HG03045 (cell line): ENCODE measurements around the gene ESRRG.
"Not testable (repeated sequence)": the region's sequence is repeated elsewhere in the genome, so short reads cannot be mapped to it uniquely, and the experiment has no call there.

ENCODE experiments used
- ATAC-seq: cut with Tn5 transposase; IDR thresholded peaks from one replicate; pipeline ENCODE4 v1.9.1; 2021; ENCODE audit warnings: mild to moderate bottlenecking, moderate library complexity; ENCODE audit not compliant: unreplicated experiment

The ESRRG gene

GRCh38 chr1:216705676-216706075 lies 17.6 kb downstream of the ESRRG start:
- no peak for ATAC-seq

GRCh38 chr1:216704065-216704464 lies 19.2 kb downstream of the ESRRG start:
- ATAC-seq, result not testable (repeated sequence)

- no peak for ATAC-seq
Observed at GRCh38 chr1:216702170-216702569, 21.1 kb downstream of the ESRRG start.

- no peak for ATAC-seq
Observed at GRCh38 chr1:216700779-216701178, 22.4 kb downstream of the ESRRG start.

GRCh38 chr1:216691710-216692109 lies 31.5 kb downstream of the ESRRG start:
- ATAC-seq, result no peak

GRCh38 chr1:216690603-216691002 lies 32.6 kb downstream of the ESRRG start:
- no peak for ATAC-seq

- ATAC-seq, result no peak
Observed at GRCh38 chr1:216688127-216688657, 35.0 kb downstream of the ESRRG start.

- no peak for ATAC-seq
Observed at GRCh38 chr1:216686860-216687766, 36.1 kb downstream of the ESRRG start.

- no peak for ATAC-seq
Observed at GRCh38 chr1:216682752-216683151, 40.5 kb downstream of the ESRRG start.

- ATAC-seq, result no peak
Observed at GRCh38 chr1:216679108-216679507, 44.1 kb downstream of the ESRRG start.

- ATAC-seq, result no peak
Observed at GRCh38 chr1:216670118-216670883, 52.9 kb downstream of the ESRRG start.

GRCh38 chr1:216666441-216666840 lies 56.8 kb downstream of the ESRRG start:
- ATAC-seq, result no peak

GRCh38 chr1:216665856-216666255 lies 57.4 kb downstream of the ESRRG start:
- no peak for ATAC-seq

GRCh38 chr1:216665406-216665805 lies 57.8 kb downstream of the ESRRG start:
- no peak for ATAC-seq

- no peak for ATAC-seq
Observed at GRCh38 chr1:216662681-216663080, 60.5 kb downstream of the ESRRG start.

- no peak for ATAC-seq
Observed at GRCh38 chr1:216660561-216660960, 62.7 kb downstream of the ESRRG start.

- ATAC-seq, result no peak
Observed at GRCh38 chr1:216653001-216653400, 70.2 kb downstream of the ESRRG start.

GRCh38 chr1:216651826-216652418 lies 71.3 kb downstream of the ESRRG start:
- no peak for ATAC-seq

GRCh38 chr1:216643176-216643575 lies 80.1 kb downstream of the ESRRG start:
- ATAC-seq, result no peak

GRCh38 chr1:216641669-216642460 lies 81.4 kb downstream of the ESRRG start:
- ATAC-seq, result no peak

- ATAC-seq, result no peak
Observed at GRCh38 chr1:216640100-216640499, 83.1 kb downstream of the ESRRG start.
